Fibroblast of lung (primary cell): Measurements from ENCODE around the gene PHC2. TPM values are rescaled to one million over a fixed set of nuclear protein-coding genes. Genes with fewer than 3 reads are reported as not detected.

Experiments used
- DNase-seq, 2 donors: peaks; one replicate each; pipeline versions ENCODE4 v3.0.0 to v3.0.0-alpha.2; 2010; ENCODE audit warnings: low read depth in 2 of 2
- H2AFZ ChIP-seq: 2 replicates; pipeline ENCODE4 v1.5.1; 2012; ENCODE audit warnings: low read length, control low read depth, inconsistent platforms
- H3K27ac ChIP-seq: 2 replicates; pipeline ENCODE4 v1.5.1; 2011; ENCODE audit warnings: low read length, control low read depth; ENCODE audit not compliant: insufficient read depth
- H3K27me3 ChIP-seq: 2 replicates; pipeline ENCODE4 v1.5.1; 2011; ENCODE audit warnings: mild to moderate bottlenecking, low read length; ENCODE audit not compliant: control insufficient read depth, insufficient read depth
- H3K36me3 ChIP-seq: 2 replicates; pipeline ENCODE4 v1.5.1; 2011; ENCODE audit warnings: low read length; ENCODE audit not compliant: control insufficient read depth, insufficient read depth
- H3K4me1 ChIP-seq: 2 replicates; pipeline ENCODE4 v1.5.1; 2011; ENCODE audit warnings: low read length; ENCODE audit not compliant: control insufficient read depth, insufficient read depth; ENCODE audit errors: extremely low read depth
- H3K4me2 ChIP-seq: 2 replicates; pipeline ENCODE4 v1.5.1; 2011; ENCODE audit warnings: low read length, control low read depth; ENCODE audit not compliant: insufficient read depth; ENCODE audit errors: extremely low read depth
- H3K4me3 ChIP-seq, 4 experiments: fragments of 200-600 bp in 1 of 4; sonication (generic) in 1 of 4; replicated peaks in 1 of 4; 2 replicates each; pipeline ENCODE4 v1.5.1; 2011 to 2016; ENCODE audit warnings: low read length in 4 of 4, low read depth in 3 of 4, mild to moderate bottlenecking in 3 of 4, control low read depth in 2 of 4, inconsistent platforms in 1 of 4, mixed read lengths in 1 of 4; ENCODE audit not compliant: insufficient read depth in 1 of 4; ENCODE audit errors: control extremely low read depth in 1 of 4
- H3K79me2 ChIP-seq: 2 replicates; pipeline ENCODE4 v1.5.1; 2012; ENCODE audit warnings: mild to moderate bottlenecking, low read length, inconsistent platforms; ENCODE audit not compliant: control insufficient read depth, insufficient read depth
- H3K9ac ChIP-seq: 2 replicates; pipeline ENCODE4 v1.5.1; 2011; ENCODE audit warnings: mild to moderate bottlenecking, low read length, control low read depth; ENCODE audit not compliant: insufficient read depth
- H3K9me3 ChIP-seq: 2 replicates; pipeline ENCODE4 v1.5.1; 2012; ENCODE audit warnings: low read depth, low read length; ENCODE audit not compliant: control insufficient read depth, insufficient read depth
- H4K20me1 ChIP-seq: 2 replicates; pipeline ENCODE4 v1.5.1; 2011; ENCODE audit warnings: low read length; ENCODE audit not compliant: control insufficient read depth, insufficient read depth; ENCODE audit errors: extremely low read depth
- EZH2 ChIP-seq: IDR thresholded peaks from 2 replicates; pipeline ENCODE4 v1.5.1; 2012; ENCODE audit warnings: low read length, control low read depth, mild to moderate bottlenecking; ENCODE audit errors: missing control alignments
- polyA plus RNA-seq, 2 donors: library from polyadenylated mRNA; depleted of rRNA in 1 of 2; stranded (reverse) in 1 of 2; unstranded in 1 of 2; fragments of >200 nt; gene quantifications; 2 replicates each; pipeline ENCODE4 v1.2.1, GENCODE V29; 2011 to 2012; ENCODE audit warnings: missing spikeins in 1 of 2
- total RNA-seq: library from RNA; depleted of rRNA; stranded (reverse); fragments of >200 nt; gene quantifications from 2 replicates; pipeline ENCODE4 v1.2.1, GENCODE V29; 2014
- TF ChIP-seq, protein P1 (sequence below), 2 donors: IDR thresholded peaks in 1 of 2; conservative IDR thresholded peaks in 1 of 2; 1 replicate in 1 of 2; 2 replicates in 1 of 2; pipeline ENCODE4 v1.5.1; 2011 to 2012; ENCODE audit warnings: low read length in 2 of 2, control low read depth in 1 of 2, inconsistent platforms in 1 of 2, low read depth in 1 of 2, mild to moderate bottlenecking in 1 of 2

Gene PHC2
- total and polyA plus RNA-seq, 2 donors (not counting 1 experiment from before 2014, with no cell fraction given): 62.6 to 75.8 TPM

DNA sequence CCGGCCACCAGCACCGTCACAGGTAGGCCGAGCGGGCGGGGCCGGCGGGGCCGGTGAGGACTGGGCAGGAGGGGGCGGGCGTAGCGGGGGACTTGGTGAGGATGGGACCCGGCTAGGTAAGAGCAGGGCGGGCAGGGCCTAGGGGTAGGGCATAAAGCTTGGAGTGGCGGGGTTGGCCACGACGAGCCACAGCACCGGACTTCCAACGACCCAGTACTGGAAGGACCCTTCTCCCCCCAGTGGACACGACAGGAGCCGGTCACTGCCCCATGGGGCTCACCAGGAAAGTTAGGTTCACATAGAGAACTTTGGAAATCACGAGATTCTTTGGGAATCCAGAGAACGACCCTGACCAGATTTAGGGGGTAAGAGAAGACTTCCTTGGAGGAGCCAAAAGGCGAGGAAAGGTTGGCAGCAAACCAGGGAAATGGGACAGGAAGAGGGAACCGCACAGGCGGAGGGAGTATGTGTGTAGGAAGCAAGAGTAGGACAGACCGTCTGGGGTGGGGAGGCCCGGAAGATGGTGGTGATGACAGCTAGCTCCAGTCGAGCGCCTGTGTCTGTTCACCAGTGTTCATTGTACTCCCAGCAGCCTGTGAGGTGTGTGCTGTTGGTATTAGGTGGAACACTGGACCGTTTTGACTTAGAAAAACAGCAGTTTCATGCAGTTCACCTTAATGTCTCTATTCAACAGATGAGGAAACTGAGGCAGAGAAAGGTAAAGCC lies 154.2 kb downstream of the PHC2 start:
- Histone ChIP-seq H3K27me3 (no peaks in the 10 kb centered on the region), H4K20me1 (no peaks in the 10 kb centered on the region), H3K79me2 (no peaks in the 10 kb centered on the region), H3K36me3 (peaks cover 6% of the 10 kb centered on the region), H3K4me2 (no peak overlapping the region), H3K4me3 (no peak overlapping the region), H3K9me3 (no peaks in the 10 kb centered on the region), H3K9ac (no peak overlapping the region), H3K4me1 (no peaks in the 10 kb centered on the region), H3K27ac (no peak overlapping the region), H2AFZ (no peak overlapping the region)
- TF ChIP-seq, protein P1, sequence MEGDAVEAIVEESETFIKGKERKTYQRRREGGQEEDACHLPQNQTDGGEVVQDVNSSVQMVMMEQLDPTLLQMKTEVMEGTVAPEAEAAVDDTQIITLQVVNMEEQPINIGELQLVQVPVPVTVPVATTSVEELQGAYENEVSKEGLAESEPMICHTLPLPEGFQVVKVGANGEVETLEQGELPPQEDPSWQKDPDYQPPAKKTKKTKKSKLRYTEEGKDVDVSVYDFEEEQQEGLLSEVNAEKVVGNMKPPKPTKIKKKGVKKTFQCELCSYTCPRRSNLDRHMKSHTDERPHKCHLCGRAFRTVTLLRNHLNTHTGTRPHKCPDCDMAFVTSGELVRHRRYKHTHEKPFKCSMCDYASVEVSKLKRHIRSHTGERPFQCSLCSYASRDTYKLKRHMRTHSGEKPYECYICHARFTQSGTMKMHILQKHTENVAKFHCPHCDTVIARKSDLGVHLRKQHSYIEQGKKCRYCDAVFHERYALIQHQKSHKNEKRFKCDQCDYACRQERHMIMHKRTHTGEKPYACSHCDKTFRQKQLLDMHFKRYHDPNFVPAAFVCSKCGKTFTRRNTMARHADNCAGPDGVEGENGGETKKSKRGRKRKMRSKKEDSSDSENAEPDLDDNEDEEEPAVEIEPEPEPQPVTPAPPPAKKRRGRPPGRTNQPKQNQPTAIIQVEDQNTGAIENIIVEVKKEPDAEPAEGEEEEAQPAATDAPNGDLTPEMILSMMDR (conservative IDR thresholded peaks at IDR 0.05 in 1 of 2, IDR thresholded peaks at IDR 0.05 in 1 of 2; ENCODE audit: low read depth in 1 of 2, low read length in 2 of 2): no peak
- no peak for TF ChIP-seq EZH2
- DNase-seq: no peak

DNA sequence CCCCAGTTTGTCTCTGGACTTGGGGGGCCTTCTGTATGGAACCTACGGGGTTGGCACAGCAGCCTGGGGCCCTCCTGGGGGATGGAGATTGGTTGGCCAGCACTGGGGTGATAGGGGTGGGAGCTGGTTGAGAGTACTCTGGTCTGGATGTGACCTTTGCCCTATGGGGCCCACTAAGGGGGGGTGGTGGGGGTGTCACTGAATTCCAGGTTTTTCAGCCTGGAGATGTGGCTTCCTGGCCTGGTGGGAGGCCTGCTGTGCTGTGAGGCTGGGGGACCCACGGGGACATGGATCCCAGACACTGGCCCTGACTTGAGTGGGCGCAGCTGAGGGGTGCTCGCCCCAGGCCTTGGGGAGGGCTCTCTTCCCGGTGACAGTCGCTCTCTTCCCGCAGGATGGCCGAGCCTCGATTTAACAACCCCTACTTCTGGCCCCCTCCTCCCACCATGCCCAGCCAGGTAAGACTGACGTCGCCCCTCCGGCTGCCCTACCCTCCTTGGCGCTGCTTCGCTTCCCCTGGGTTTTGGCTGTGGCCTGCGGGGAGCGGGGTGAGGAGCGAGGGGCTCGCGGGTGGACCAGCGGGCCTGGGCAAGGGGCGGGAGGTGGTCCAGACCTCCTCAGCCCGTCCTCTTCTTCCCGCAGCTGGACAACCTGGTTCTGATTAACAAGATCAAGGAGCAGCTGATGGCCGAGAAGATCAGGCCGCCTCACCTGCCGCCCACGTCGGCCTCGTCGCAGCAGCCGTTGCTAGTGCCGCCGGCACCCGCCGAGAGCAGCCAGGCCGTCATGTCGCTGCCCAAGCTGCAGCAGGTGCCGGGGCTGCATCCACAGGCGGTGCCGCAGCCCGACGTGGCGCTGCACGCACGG lies 155.0 kb downstream of the PHC2 start:
- H3K4me1 ChIP-seq: no peaks in the 10 kb centered on the region
- H3K79me2 ChIP-seq: no peaks in the 10 kb centered on the region
- H3K4me3 ChIP-seq: no peak overlapping the region
- H3K9ac ChIP-seq: no peak overlapping the region
- peaks cover 2% of the 10 kb centered on the region for H3K36me3 ChIP-seq
- DNase-seq: no peak
- no peak overlapping the region for H3K4me2 ChIP-seq
- H3K27me3 ChIP-seq: no peaks in the 10 kb centered on the region
- H4K20me1 ChIP-seq: no peaks in the 10 kb centered on the region
- no peak overlapping the region for H2AFZ ChIP-seq
- no peak overlapping the region for H3K27ac ChIP-seq
- TF ChIP-seq, protein P1 (conservative IDR thresholded peaks at IDR 0.05 in 1 of 2, IDR thresholded peaks at IDR 0.05 in 1 of 2; ENCODE audit: low read depth in 1 of 2, low read length in 2 of 2): no peak
- no peak for TF ChIP-seq EZH2
- H3K9me3 ChIP-seq: no peaks in the 10 kb centered on the region

DNA sequence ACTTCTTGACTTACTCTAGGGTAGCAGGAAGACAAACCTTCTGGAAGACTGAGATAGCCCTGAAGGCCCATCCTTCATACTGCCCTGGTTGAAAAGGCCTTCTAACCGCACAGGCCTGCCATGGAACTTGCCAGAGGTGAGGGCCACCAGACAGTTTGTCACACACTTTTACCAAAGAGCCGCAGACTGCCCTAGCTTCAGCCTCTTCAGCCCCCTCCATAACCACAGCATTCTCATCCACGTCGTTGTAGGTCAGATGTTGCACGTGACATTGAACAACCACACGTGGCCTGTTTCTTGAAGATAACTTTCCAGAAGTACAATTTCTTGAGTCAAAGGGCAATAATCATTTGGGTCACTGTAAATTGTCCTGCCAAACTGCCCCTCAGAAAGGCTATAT lies 155.7 kb downstream of the PHC2 start:
- H3K4me3 ChIP-seq: no peak overlapping the region
- peaks cover 2% of the 10 kb centered on the region for H3K36me3 ChIP-seq
- no peaks in the 10 kb centered on the region for H3K9me3 ChIP-seq
- no peaks in the 10 kb centered on the region for H3K4me1 ChIP-seq
- H3K9ac ChIP-seq: no peak overlapping the region
- no peak overlapping the region for H2AFZ ChIP-seq
- TF ChIP-seq EZH2: no peak
- TF ChIP-seq, protein P1 (conservative IDR thresholded peaks at IDR 0.05 in 1 of 2, IDR thresholded peaks at IDR 0.05 in 1 of 2; ENCODE audit: low read depth in 1 of 2, low read length in 2 of 2): no peak
- DNase-seq: no peak
- H3K27me3 ChIP-seq: no peaks in the 10 kb centered on the region
- no peaks in the 10 kb centered on the region for H4K20me1 ChIP-seq
- no peak overlapping the region for H3K4me2 ChIP-seq
- no peak overlapping the region for H3K27ac ChIP-seq
- no peaks in the 10 kb centered on the region for H3K79me2 ChIP-seq
